Renal cortical epithelial cell (primary cell): ENCODE results near the gene SMDT1. TPM values are rescaled to one million over a fixed set of nuclear protein-coding genes. Genes with fewer than 3 reads are reported as not detected.

Source experiments
- DNase-seq: peaks from one replicate; pipeline ENCODE4 v3.0.0-alpha.2; 2011; ENCODE audit warnings: low read depth
- total RNA-seq: library from RNA; depleted of rRNA; stranded (reverse); fragments of >200 nt; gene quantifications from 2 replicates; pipeline ENCODE4 v1.2.3, GENCODE V29; 2014

Gene SMDT1
- 1.7 and 4.5 TPM in 2 replicates for total RNA-seq

GRCh38 chr22:42079319-42080251 is at the start of gene SMDT1:
TSS of gene SMDT1 (plus strand) at chr22:42079700. CDS start at chr22:42079769, 69 bp downstream.
- peak; percentile 94 for DNase-seq

GRCh38 chr22:42033263-42034181 is 46.0 kb upstream of the SMDT1 start:
- no peak for DNase-seq

GRCh38 chr22:42035256-42035655 is 44.2 kb upstream of the SMDT1 start:
- no peak for DNase-seq

GRCh38 chr22:42039271-42039670 is 40.2 kb upstream of the SMDT1 start:
- no peak for DNase-seq

- DNase-seq: no peak
Measured at GRCh38 chr22:42041784-42042183, 37.7 kb upstream of the SMDT1 start.

GRCh38 chr22:42050641-42051180 is 28.8 kb upstream of the SMDT1 start:
- no peak for DNase-seq

GRCh38 chr22:42052765-42053164 is 26.7 kb upstream of the SMDT1 start:
- DNase-seq: no peak

GRCh38 chr22:42056757-42057511 is 22.6 kb upstream of the SMDT1 start:
- DNase-seq: no peak

GRCh38 chr22:42060489-42060888 is 19.0 kb upstream of the SMDT1 start:
- DNase-seq: no peak

GRCh38 chr22:42061041-42061440 is 18.5 kb upstream of the SMDT1 start:
- no peak for DNase-seq

DNA sequence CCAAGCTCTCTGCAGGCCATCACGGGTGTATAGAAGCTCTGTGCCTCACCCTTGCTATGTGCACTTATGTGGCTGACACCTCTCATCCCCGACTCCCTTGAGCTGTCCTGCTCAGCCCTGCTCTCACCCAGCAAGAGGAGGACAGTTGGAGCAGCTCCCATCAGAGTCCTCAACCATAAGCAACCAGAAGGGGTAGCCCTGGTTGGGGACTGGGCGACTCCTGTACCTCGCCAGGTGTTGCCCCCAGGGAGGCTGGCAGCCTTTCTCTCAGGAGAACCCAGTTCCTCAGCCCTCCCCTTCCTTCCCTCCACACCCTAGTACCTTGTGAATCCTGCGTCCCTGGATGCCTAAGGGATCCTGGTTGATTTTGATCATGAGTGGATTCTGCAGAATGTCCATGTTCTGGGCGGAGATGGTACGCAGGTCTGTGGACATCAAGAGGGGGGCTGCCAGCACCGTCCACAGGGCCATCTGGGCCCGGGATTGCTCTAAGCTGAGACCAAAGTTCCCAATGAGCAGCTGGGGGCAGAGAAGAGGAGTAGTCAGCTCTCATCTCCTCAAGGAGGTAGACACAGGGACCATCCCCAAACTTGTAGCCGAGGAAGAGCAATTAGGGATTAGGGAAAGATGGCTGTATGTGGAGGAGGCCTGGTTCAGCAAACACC is 16.9 kb upstream of the SMDT1 start:
- no peak for DNase-seq

DNA sequence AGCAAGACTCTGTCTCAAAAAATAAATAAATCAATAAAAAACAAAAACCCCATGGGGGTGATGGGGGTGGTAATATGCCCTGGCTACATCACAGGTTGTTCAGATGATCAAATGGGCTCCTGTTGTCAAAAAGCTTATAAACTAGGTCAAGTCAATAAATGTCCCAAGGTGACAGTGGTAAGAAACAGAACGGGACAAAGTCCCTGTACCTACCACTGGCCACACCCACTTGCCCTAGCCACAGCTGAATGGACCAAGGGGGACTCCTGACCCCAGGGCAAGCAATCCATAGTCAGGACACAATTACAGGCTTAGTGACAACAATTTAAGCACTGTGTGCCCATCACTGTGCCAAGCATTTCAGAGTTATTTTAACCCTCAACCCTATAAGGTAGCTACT is 14.9 kb upstream of the SMDT1 start:
- DNase-seq: no peak

- no peak for DNase-seq
Measured at GRCh38 chr22:42065438-42066125, 13.9 kb upstream of the SMDT1 start.

DNA sequence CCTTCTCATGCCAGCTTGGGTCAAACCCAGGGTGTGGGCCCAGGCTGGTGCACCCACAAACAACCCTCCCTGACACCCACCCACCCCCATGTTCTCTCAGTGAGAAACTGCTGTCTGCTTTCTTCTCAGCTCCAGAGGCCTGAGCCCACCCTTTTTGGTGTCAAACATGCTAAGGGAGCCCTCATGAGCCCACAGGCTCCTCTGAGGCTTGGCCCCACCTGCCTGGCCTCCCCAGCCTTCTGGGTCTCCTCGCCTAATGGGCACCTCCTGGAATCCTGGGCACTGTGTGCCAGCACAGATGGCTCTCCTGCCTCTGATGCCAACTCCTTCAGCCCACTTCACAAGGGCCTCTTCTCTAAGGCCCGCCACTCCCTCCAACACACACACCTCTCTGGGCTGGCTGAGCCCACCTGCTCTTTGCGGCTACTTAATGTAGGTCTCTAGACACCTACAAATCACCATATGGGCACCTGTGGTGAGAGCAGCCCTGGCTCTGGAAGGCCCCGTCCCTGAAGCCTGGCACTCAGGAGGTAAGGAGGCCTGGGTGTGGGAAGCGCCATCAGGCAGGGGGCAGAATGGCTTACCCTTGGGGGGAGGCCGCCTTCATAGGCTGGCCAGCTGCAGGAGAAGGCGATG is 13.3 kb upstream of the SMDT1 start:
- DNase-seq: no peak

- no peak for DNase-seq
Measured at GRCh38 chr22:42066937-42067336, 12.6 kb upstream of the SMDT1 start.

- DNase-seq: no peak
Measured at GRCh38 chr22:42067671-42068251, 11.7 kb upstream of the SMDT1 start.

- no peak for DNase-seq
Measured at GRCh38 chr22:42068291-42068690, 11.2 kb upstream of the SMDT1 start.

DNA sequence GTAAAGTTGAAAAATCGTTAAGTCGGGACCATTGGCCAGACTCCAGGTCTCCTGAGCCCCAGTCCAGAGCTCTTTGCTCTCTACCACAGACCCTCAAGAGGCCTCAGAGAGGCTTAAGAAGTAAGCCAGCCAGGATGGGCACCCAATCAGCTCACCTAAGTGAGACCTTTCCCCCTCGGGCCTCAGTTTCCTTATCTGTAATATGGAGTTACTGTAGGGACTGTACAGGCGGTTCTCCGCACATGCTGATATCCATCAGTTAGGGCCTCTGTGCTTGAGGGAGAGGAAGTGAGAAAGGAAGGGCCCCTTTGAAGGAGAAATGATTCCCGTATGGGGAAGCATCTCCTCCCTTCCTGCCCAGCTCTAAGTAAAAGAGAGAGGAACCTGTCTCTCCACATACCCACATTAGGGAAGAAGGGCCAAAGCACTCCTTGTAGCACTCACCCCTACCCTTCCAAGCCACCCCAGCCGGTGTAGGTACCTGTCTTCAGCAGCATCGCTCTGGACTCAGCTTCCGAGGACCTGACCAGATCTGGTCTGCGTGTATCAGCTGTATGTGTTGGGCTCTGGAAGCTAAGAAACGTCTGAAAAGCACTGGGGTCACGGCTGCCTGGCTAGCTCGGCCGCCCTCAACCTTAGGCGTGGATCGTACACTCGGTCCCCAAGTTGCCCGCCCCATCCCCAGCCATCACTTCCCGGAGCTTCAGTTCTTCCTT is 9.5 kb upstream of the SMDT1 start:
- no peak for DNase-seq
